CD4-positive, alpha-beta T cell treated with Interleukin-15 for 4 hours (primary cell): Measurements from ENCODE around the gene FLCN.

Source experiments
- DNase-seq: peaks from one replicate; pipeline ENCODE4 v3.0.0-alpha.2; 2020; ENCODE audit warnings: low spot score

The FLCN gene

DNA sequence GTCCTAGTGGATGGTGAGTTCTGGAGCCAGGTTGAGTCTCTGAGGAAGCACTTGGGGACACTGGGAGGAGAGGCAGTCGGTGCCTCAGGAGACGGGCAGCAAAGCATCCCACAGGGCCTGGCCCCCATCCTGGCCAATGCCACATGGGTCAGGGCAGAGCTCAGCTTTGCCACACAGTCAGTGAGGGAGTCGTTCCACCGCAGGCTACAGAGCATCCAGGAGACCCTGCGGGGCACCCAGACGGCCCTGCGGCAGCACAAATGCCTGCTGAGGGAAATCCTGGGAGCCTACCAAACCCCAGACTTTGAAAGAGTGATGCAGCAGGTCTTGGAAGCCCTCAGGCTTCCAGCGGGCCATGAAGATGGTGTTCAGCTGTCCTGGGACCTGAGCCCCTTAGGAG is 70.5 kb downstream of the FLCN start:
- DNase-seq: no peak

- no peak for DNase-seq
These were observed 71.2 kb downstream of the FLCN start for GRCh38 chr17:17165666-17166308.

DNA sequence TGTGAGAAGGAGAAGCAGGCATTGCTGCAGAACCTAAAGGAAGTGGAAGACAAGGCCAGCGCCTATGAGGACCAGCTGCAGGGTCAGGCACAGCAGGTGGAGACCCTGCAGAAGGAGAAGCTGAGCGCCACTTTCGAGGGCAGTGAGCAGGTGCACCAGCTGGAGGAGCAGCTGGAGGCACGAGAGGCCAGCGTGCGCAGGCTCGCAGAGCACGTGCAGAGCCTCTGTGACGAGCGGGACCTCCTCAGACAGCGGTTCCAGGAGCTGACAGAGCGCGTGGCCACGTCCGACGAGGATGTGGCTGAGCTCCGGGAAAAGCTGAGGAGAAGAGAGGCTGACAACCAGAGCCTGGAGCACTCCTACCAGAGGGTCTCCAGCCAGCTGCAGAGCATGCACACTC is 72.3 kb downstream of the FLCN start:
- DNase-seq: no peak

- DNase-seq: no peak
These were observed 72.8 kb downstream of the FLCN start for GRCh38 chr17:17164156-17164555.
